GM18508 (cell line): ENCODE data around the gene SH2D6.
"Not testable (repeated sequence)": the region's sequence is repeated elsewhere in the genome, so short reads cannot be mapped to it uniquely, and the experiment has no call there.

ENCODE experiments used
- ATAC-seq: cut with Tn5 transposase; IDR thresholded peaks from one replicate; pipeline ENCODE4 v1.9.1; 2021; ENCODE audit warnings: moderate number of reproducible peaks; ENCODE audit not compliant: insufficient read depth, unreplicated experiment

Gene SH2D6

GRCh38 chr2:85437488-85438200, 19.1 kb downstream of the SH2D6 start:
- ATAC-seq = peak; percentile 62

- ATAC-seq = no peak
Measured at GRCh38 chr2:85438201-85439024, 19.9 kb downstream of the SH2D6 start.

GRCh38 chr2:85439025-85439472, 20.5 kb downstream of the SH2D6 start:
- no peak for ATAC-seq

GRCh38 chr2:85439569-85439968, 21.1 kb downstream of the SH2D6 start:
- ATAC-seq = not testable (repeated sequence)

GRCh38 chr2:85439986-85440385, 21.5 kb downstream of the SH2D6 start:
- ATAC-seq = no peak

- no peak for ATAC-seq
Measured at GRCh38 chr2:85440729-85441128, 22.2 kb downstream of the SH2D6 start.

- ATAC-seq = no peak
Measured at GRCh38 chr2:85441864-85442263, 23.4 kb downstream of the SH2D6 start.

- ATAC-seq = no peak
Measured at GRCh38 chr2:85444629-85445172, 26.2 kb downstream of the SH2D6 start.

- no peak for ATAC-seq
Measured at GRCh38 chr2:85445316-85446295, 27.1 kb downstream of the SH2D6 start.

GRCh38 chr2:85446296-85447221, 28.0 kb downstream of the SH2D6 start:
- ATAC-seq = no peak

- no peak for ATAC-seq
Measured at GRCh38 chr2:85447222-85447585, 28.7 kb downstream of the SH2D6 start.

GRCh38 chr2:85448461-85449213, 30.1 kb downstream of the SH2D6 start:
- ATAC-seq = no peak

- ATAC-seq = no peak
Measured at GRCh38 chr2:85449214-85449588, 30.7 kb downstream of the SH2D6 start.

- no peak for ATAC-seq
Measured at GRCh38 chr2:85452237-85452636, 33.7 kb downstream of the SH2D6 start.

GRCh38 chr2:85453571-85453970, 35.1 kb downstream of the SH2D6 start:
- ATAC-seq = no peak

GRCh38 chr2:85455552-85456090, 37.1 kb downstream of the SH2D6 start:
- ATAC-seq = no peak

- no peak for ATAC-seq
Measured at GRCh38 chr2:85457043-85457442, 38.5 kb downstream of the SH2D6 start.

GRCh38 chr2:85457877-85458316, 39.4 kb downstream of the SH2D6 start:
- no peak for ATAC-seq
